Activated B cell treated with CpG ODN at 0.5 μM for 24 hours (primary cell): ENCODE measurements around the gene ASL. TPM values are rescaled to one million over a fixed set of nuclear protein-coding genes. Genes with fewer than 3 reads are reported as not detected.

Experiments used
- ATAC-seq: fragments of 200-7000 bp; cut with Tn5 transposase; one replicate; pipeline ENCODE4 v1.10.0; 2021; ENCODE audit warnings: low read depth, mild to moderate bottlenecking, moderate library complexity
- CTCF ChIA-PET: fragments of 350-600 bp; sonication (Branson Sonifier 250); formaldehyde crosslinking; loops from one replicate; lab custom pipeline; 2021; ENCODE audit warnings: antibody characterized with exemption; lab: Charles Lee
- POLR2A ChIA-PET: fragments of 350-600 bp; sonication (Branson Sonifier 250); formaldehyde crosslinking; loops from one replicate; lab custom pipeline; 2021; ENCODE audit warnings: antibody characterized with exemption; lab: Charles Lee
- DNase-seq: peaks from one replicate; pipeline ENCODE4 v3.0.0; 2022
- H3K27ac Mint-ChIP-seq: one replicate; pipeline ENCODE4 v1.8.0; 2020; ENCODE audit warnings: mixed read lengths
- H3K27me3 Mint-ChIP-seq: one replicate; pipeline ENCODE4 v1.8.0; 2021; ENCODE audit warnings: mixed read lengths
- H3K36me3 Mint-ChIP-seq: one replicate; pipeline ENCODE4 v1.8.0; 2021; ENCODE audit warnings: low read depth, mixed read lengths
- H3K4me1 Mint-ChIP-seq: one replicate; pipeline ENCODE4 v1.8.0; 2021; ENCODE audit warnings: mixed read lengths
- H3K4me3 Mint-ChIP-seq: one replicate; pipeline ENCODE4 v1.8.0; 2020; ENCODE audit warnings: mild to moderate bottlenecking, mixed read lengths
- H3K9me3 Mint-ChIP-seq: one replicate; pipeline ENCODE4 v1.8.0; 2020; ENCODE audit warnings: mixed read lengths
- intact Hi-C: fragments of 100-400 bp; cut with micrococcal nuclease; formaldehyde crosslinking; loops from one replicate; pipeline ENCODE4 v1.15.1; 2024
- total RNA-seq: library from RNA; stranded (reverse); gene quantifications from 2 replicates; pipeline ENCODE4 v1.2.3, GENCODE V29; 2022
- TF ChIP-seq, protein P1 (sequence below): fragments of 200-600 bp; IDR thresholded peaks from one replicate; pipeline ENCODE4 v1.8.0; 2022; ENCODE audit warnings: antibody characterized with exemption, mild to moderate bottlenecking

ASL gene
- total RNA-seq, 1 donor from 2014 or later: 39.8 TPM

- Mint-ChIP-seq H3K9me3 (no peaks in the 10 kb centered on the region), H3K27ac (no peak overlapping the region), H3K4me1 (peaks cover under 1% of the 10 kb centered on the region), H3K27me3 (peaks cover 5% of the 10 kb centered on the region), H3K4me3 (no peak overlapping the region), H3K36me3 (no peaks in the 10 kb centered on the region)
- CTCF ChIA-PET: no interaction called here
- ATAC-seq: no peak
- TF ChIP-seq, protein P1, sequence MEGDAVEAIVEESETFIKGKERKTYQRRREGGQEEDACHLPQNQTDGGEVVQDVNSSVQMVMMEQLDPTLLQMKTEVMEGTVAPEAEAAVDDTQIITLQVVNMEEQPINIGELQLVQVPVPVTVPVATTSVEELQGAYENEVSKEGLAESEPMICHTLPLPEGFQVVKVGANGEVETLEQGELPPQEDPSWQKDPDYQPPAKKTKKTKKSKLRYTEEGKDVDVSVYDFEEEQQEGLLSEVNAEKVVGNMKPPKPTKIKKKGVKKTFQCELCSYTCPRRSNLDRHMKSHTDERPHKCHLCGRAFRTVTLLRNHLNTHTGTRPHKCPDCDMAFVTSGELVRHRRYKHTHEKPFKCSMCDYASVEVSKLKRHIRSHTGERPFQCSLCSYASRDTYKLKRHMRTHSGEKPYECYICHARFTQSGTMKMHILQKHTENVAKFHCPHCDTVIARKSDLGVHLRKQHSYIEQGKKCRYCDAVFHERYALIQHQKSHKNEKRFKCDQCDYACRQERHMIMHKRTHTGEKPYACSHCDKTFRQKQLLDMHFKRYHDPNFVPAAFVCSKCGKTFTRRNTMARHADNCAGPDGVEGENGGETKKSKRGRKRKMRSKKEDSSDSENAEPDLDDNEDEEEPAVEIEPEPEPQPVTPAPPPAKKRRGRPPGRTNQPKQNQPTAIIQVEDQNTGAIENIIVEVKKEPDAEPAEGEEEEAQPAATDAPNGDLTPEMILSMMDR: no peak
- POLR2A ChIA-PET: no interaction called here
- intact Hi-C loops: no loop called here
- DNase-seq: no peak
Measured at GRCh38 chr7:66050337-66050957, 25.2 kb upstream of the ASL start.

GRCh38 chr7:66050990-66051448, 24.6 kb upstream of the ASL start:
- H3K9me3 Mint-ChIP-seq: no peaks in the 10 kb centered on the region
- H3K27me3 Mint-ChIP-seq: no peaks in the 10 kb centered on the region
- TF ChIP-seq, protein P1: no peak
- H3K36me3 Mint-ChIP-seq: no peaks in the 10 kb centered on the region
- ChIA-PET POLR2A (no interaction called here), CTCF (no interaction called here)
- no peak overlapping the region for H3K27ac Mint-ChIP-seq
- DNase-seq (no peak), ATAC-seq (no peak)
- H3K4me3 Mint-ChIP-seq: no peak overlapping the region
- intact Hi-C loops: no loop called here
- peaks cover 3% of the 10 kb centered on the region for H3K4me1 Mint-ChIP-seq

- no peaks in the 10 kb centered on the region for H3K36me3 Mint-ChIP-seq
- no peak overlapping the region for H3K4me3 Mint-ChIP-seq
- POLR2A ChIA-PET: no interaction called here
- CTCF ChIA-PET: no interaction called here
- no peak for DNase-seq
- no peak for ATAC-seq
- TF ChIP-seq, protein P1: no peak
- intact Hi-C loops: no loop called here
- no peak overlapping the region for H3K27ac Mint-ChIP-seq
- H3K4me1 Mint-ChIP-seq: peaks cover 3% of the 10 kb centered on the region
- H3K9me3 Mint-ChIP-seq: no peaks in the 10 kb centered on the region
- no peaks in the 10 kb centered on the region for H3K27me3 Mint-ChIP-seq
Measured at GRCh38 chr7:66052447-66052846, 23.2 kb upstream of the ASL start.

DNA sequence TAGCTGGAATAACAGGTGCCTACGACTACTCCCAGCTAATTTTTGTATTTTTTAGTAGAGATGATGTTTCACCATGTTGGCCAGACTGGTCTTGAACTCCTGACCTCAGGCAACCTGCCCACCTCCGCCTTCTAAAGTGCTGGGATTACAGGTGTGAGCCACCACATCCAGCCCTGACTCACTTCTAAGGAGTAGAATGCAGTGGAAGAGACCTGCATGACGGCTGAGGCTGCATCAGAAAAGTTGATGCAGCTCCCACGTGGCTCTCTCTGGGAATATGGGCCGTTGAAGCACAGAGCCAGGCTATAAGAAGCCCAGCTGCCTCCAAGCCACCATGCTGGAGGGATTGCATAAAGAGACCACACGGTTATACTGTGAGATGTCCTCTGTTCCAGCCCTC, 21.6 kb upstream of the ASL start:
- Mint-ChIP-seq H3K36me3 (no peaks in the 10 kb centered on the region), H3K27ac (no peak overlapping the region), H3K4me1 (peaks cover 3% of the 10 kb centered on the region), H3K4me3 (no peak overlapping the region), H3K27me3 (no peaks in the 10 kb centered on the region), H3K9me3 (no peaks in the 10 kb centered on the region)
- TF ChIP-seq, protein P1: no peak
- DNase-seq: no peak
- ATAC-seq: no peak
- intact Hi-C loops: no loop called here
- CTCF ChIA-PET: no interaction called here
- POLR2A ChIA-PET: no interaction called here

GRCh38 chr7:66055321-66055956, 20.2 kb upstream of the ASL start:
- ChIA-PET CTCF (no interaction called here), POLR2A (no interaction called here)
- TF ChIP-seq, protein P1: no peak
- no peaks in the 10 kb centered on the region for H3K36me3 Mint-ChIP-seq
- H3K27ac Mint-ChIP-seq: no peak overlapping the region
- no peak overlapping the region for H3K4me3 Mint-ChIP-seq
- no peaks in the 10 kb centered on the region for H3K27me3 Mint-ChIP-seq
- DNase-seq: no peak
- ATAC-seq: no peak
- H3K9me3 Mint-ChIP-seq: no peaks in the 10 kb centered on the region
- H3K4me1 Mint-ChIP-seq: peaks cover 3% of the 10 kb centered on the region
- intact Hi-C loops: no loop called here
